ENCODE results near the gene DEK. TPM values are rescaled to one million over a fixed set of nuclear protein-coding genes. Genes with fewer than 3 reads are reported as not detected.

DEK gene
- total RNA-seq, 2 experiments from 2014 or later = 235 to 267 TPM

- intact Hi-C loops (cut with micrococcal nuclease; ENCODE audit: unreplicated experiment) = no loop called here
- Histone ChIP-seq H3K4me2 (ENCODE audit: low read length) (no peak overlapping the region), H3K36me3 (ENCODE audit: insufficient read depth, low read length) (peaks cover 53% of the 10 kb centered on the region), H3K27ac (ENCODE audit: low read depth, low read length, poor library complexity, severe bottlenecking) (no peak overlapping the region), H3K4me3 (ENCODE audit: low read depth, low read length, poor library complexity, severe bottlenecking) (no peak overlapping the region), H3K4me1 (ENCODE audit: insufficient read depth, low read length, poor library complexity, severe bottlenecking) (no peaks in the 10 kb centered on the region), H2AFZ (ENCODE audit: low read length) (no peak overlapping the region), H4K20me1 (ENCODE audit: insufficient read depth, low read length) (no peaks in the 10 kb centered on the region), H3K9me3 (ENCODE audit: low read length) (no peaks in the 10 kb centered on the region), H3K9me2 (ENCODE audit: insufficient read depth, low read length) (no peaks in the 10 kb centered on the region), H3K79me2 (ENCODE audit: insufficient read depth, low read depth, low read length) (no peaks in the 10 kb centered on the region)
- BruUV-seq (replicated peaks) = no TSS peak
- DNase-seq (ENCODE audit: low spot score) = no peak
- POLR2A ChIA-PET = interaction anchor here (0.5 to 1.1 kb wide), 5 partner anchors 9 to 306 kb away, joined by 3 to 5 read pairs (median 4); no protein-coding TSS in a partner anchor
- TF ChIP-seq CTCF (conservative IDR thresholded peaks at IDR 0.05; ENCODE audit: low read length) (no peak), EZH2phosphoT487 (IDR thresholded peaks at IDR 0.05; ENCODE audit: borderline replicate concordance, low read depth, low read length) (no peak)
- CTCF ChIA-PET (ENCODE audit: unreplicated experiment) = no interaction called here
Observed at GRCh38 chr6:18206591-18206990, 57.7 kb downstream of the DEK start.

- no peaks in the 10 kb centered on the region for H4K20me1 ChIP-seq (ENCODE audit: insufficient read depth, low read length)
- H3K36me3 ChIP-seq (ENCODE audit: insufficient read depth, low read length) = peaks cover 70% of the 10 kb centered on the region
- no peak overlapping the region for H2AFZ ChIP-seq (ENCODE audit: low read length)
- intact Hi-C loops (cut with micrococcal nuclease; ENCODE audit: unreplicated experiment) = no loop called here
- no peak overlapping the region for H3K27ac ChIP-seq (ENCODE audit: low read depth, low read length, poor library complexity, severe bottlenecking)
- H3K4me1 ChIP-seq (ENCODE audit: insufficient read depth, low read length, poor library complexity, severe bottlenecking) = no peaks in the 10 kb centered on the region
- no peaks in the 10 kb centered on the region for H3K9me2 ChIP-seq (ENCODE audit: insufficient read depth, low read length)
- CTCF ChIA-PET (ENCODE audit: unreplicated experiment) = no interaction called here
- no peak for TF ChIP-seq CTCF (conservative IDR thresholded peaks at IDR 0.05; ENCODE audit: low read length)
- no peak for TF ChIP-seq EZH2phosphoT487 (IDR thresholded peaks at IDR 0.05; ENCODE audit: borderline replicate concordance, low read depth, low read length)
- no peak overlapping the region for H3K4me3 ChIP-seq (ENCODE audit: low read depth, low read length, poor library complexity, severe bottlenecking)
- no peak overlapping the region for H3K4me2 ChIP-seq (ENCODE audit: low read length)
- H3K9me3 ChIP-seq (ENCODE audit: low read length) = no peaks in the 10 kb centered on the region
- no peak for DNase-seq (ENCODE audit: low spot score)
- POLR2A ChIA-PET = interaction anchor here (1.2 kb wide), 1 partner anchor 11 kb away, joined by 3 read pairs; no protein-coding TSS in a partner anchor
- no TSS peak for BruUV-seq (replicated peaks)
- no peaks in the 10 kb centered on the region for H3K79me2 ChIP-seq (ENCODE audit: insufficient read depth, low read depth, low read length)
Observed at GRCh38 chr6:18204691-18205090, 59.6 kb downstream of the DEK start.

- peaks cover 71% of the 10 kb centered on the region for H3K36me3 ChIP-seq (ENCODE audit: insufficient read depth, low read length)
- no peak overlapping the region for H3K4me3 ChIP-seq (ENCODE audit: low read depth, low read length, poor library complexity, severe bottlenecking)
- no peaks in the 10 kb centered on the region for H3K79me2 ChIP-seq (ENCODE audit: insufficient read depth, low read depth, low read length)
- no peaks in the 10 kb centered on the region for H3K4me1 ChIP-seq (ENCODE audit: insufficient read depth, low read length, poor library complexity, severe bottlenecking)
- no peak for DNase-seq (ENCODE audit: low spot score)
- no peaks in the 10 kb centered on the region for H3K9me3 ChIP-seq (ENCODE audit: low read length)
- no peaks in the 10 kb centered on the region for H4K20me1 ChIP-seq (ENCODE audit: insufficient read depth, low read length)
- intact Hi-C loops (cut with micrococcal nuclease; ENCODE audit: unreplicated experiment) = no loop called here
- BruUV-seq (replicated peaks) = no TSS peak
- CTCF ChIA-PET (ENCODE audit: unreplicated experiment) = no interaction called here
- H3K4me2 ChIP-seq (ENCODE audit: low read length) = no peak overlapping the region
- H3K27ac ChIP-seq (ENCODE audit: low read depth, low read length, poor library complexity, severe bottlenecking) = no peak overlapping the region
- H3K9me2 ChIP-seq (ENCODE audit: insufficient read depth, low read length) = no peaks in the 10 kb centered on the region
- POLR2A ChIA-PET = interaction anchor here (0.6 to 0.7 kb wide), 2 partner anchors 13 to 69 kb away, joined by 3 read pairs; no protein-coding TSS in a partner anchor
- TF ChIP-seq CTCF (conservative IDR thresholded peaks at IDR 0.05; ENCODE audit: low read length) = no peak
- TF ChIP-seq EZH2phosphoT487 (IDR thresholded peaks at IDR 0.05; ENCODE audit: borderline replicate concordance, low read depth, low read length) = no peak
- H2AFZ ChIP-seq (ENCODE audit: low read length) = no peak overlapping the region
Observed at GRCh38 chr6:18203786-18204185, 60.5 kb downstream of the DEK start.

Data from OCI-LY7 (cell line).